ENCODE data around the gene CNTN1. TPM values are rescaled to one million over a fixed set of nuclear protein-coding genes. Genes with fewer than 3 reads are reported as not detected.

CNTN1 gene
- total and polyA plus RNA-seq, 2 experiments from 2014 or later, result 4.2 to 4.7 TPM

- Histone ChIP-seq H3K36me3 (no peaks in the 10 kb centered on the region), H3K27ac (no peak overlapping the region), H3K4me3 (no peak overlapping the region), H3K27me3 (no peaks in the 10 kb centered on the region), H3K4me1 (ENCODE audit: low read depth) (no peaks in the 10 kb centered on the region), H3K9me3 (ENCODE audit: low read depth) (no peaks in the 10 kb centered on the region)
- TF ChIP-seq CTCF (IDR thresholded peaks at IDR 0.05; ENCODE audit: low read depth, low read length), result no peak
- no peak for DNase-seq (ENCODE audit: low read depth in 1 of 2, low spot score in 1 of 2)
These were observed 141.6 kb downstream of the CNTN1 start for GRCh38 chr12:40833818-40834217.

GRCh38 chr12:40834321-40834720 is 142.1 kb downstream of the CNTN1 start:
- TF ChIP-seq CTCF (IDR thresholded peaks at IDR 0.05; ENCODE audit: low read depth, low read length), result no peak
- Histone ChIP-seq H3K27me3 (no peaks in the 10 kb centered on the region), H3K27ac (no peak overlapping the region), H3K4me3 (no peak overlapping the region), H3K9me3 (ENCODE audit: low read depth) (no peaks in the 10 kb centered on the region), H3K4me1 (ENCODE audit: low read depth) (no peaks in the 10 kb centered on the region), H3K36me3 (no peaks in the 10 kb centered on the region)
- no peak for DNase-seq (ENCODE audit: low read depth in 1 of 2, low spot score in 1 of 2)

GRCh38 chr12:40837891-40838429 is 145.7 kb downstream of the CNTN1 start:
- Histone ChIP-seq H3K27ac (no peak overlapping the region), H3K36me3 (no peaks in the 10 kb centered on the region), H3K9me3 (ENCODE audit: low read depth) (no peaks in the 10 kb centered on the region), H3K27me3 (no peaks in the 10 kb centered on the region), H3K4me3 (no peak overlapping the region), H3K4me1 (ENCODE audit: low read depth) (no peaks in the 10 kb centered on the region)
- no peak for TF ChIP-seq CTCF (IDR thresholded peaks at IDR 0.05; ENCODE audit: low read depth, low read length)
- DNase-seq (ENCODE audit: low read depth in 1 of 2, low spot score in 1 of 2), result no peak

- no peak for DNase-seq (ENCODE audit: low read depth in 1 of 2, low spot score in 1 of 2)
- H3K27me3 ChIP-seq, result no peaks in the 10 kb centered on the region
- TF ChIP-seq CTCF (IDR thresholded peaks at IDR 0.05; ENCODE audit: low read depth, low read length), result no peak
- no peaks in the 10 kb centered on the region for H3K9me3 ChIP-seq (ENCODE audit: low read depth)
- H3K36me3 ChIP-seq, result no peaks in the 10 kb centered on the region
- no peaks in the 10 kb centered on the region for H3K4me1 ChIP-seq (ENCODE audit: low read depth)
- H3K4me3 ChIP-seq, result no peak overlapping the region
- H3K27ac ChIP-seq, result no peak overlapping the region
These were observed 151.3 kb downstream of the CNTN1 start for GRCh38 chr12:40843495-40843894.

- H3K4me3 ChIP-seq, result no peak overlapping the region
- DNase-seq (ENCODE audit: low read depth in 1 of 2, low spot score in 1 of 2), result no peak
- TF ChIP-seq CTCF (IDR thresholded peaks at IDR 0.05; ENCODE audit: low read depth, low read length), result no peak
These were observed 161.0 kb downstream of the CNTN1 start for GRCh38 chr12:40853221-40853620.

GRCh38 chr12:40854604-40855003 is 162.4 kb downstream of the CNTN1 start:
- Histone ChIP-seq H3K36me3 (no peaks in the 10 kb centered on the region), H3K27me3 (no peaks in the 10 kb centered on the region), H3K27ac (no peak overlapping the region), H3K9me3 (ENCODE audit: low read depth) (no peaks in the 10 kb centered on the region), H3K4me3 (no peak overlapping the region), H3K4me1 (ENCODE audit: low read depth) (no peaks in the 10 kb centered on the region)
- DNase-seq (ENCODE audit: low read depth in 1 of 2, low spot score in 1 of 2), result no peak
- no peak for TF ChIP-seq CTCF (IDR thresholded peaks at IDR 0.05; ENCODE audit: low read depth, low read length)

More at GRCh38 chr12:40853221-40853620, 161.0 kb downstream of the CNTN1 start:
- Histone ChIP-seq H3K9me3 (ENCODE audit: low read depth) (no peaks in the 10 kb centered on the region), H3K27me3 (no peaks in the 10 kb centered on the region), H3K36me3 (no peaks in the 10 kb centered on the region), H3K4me1 (ENCODE audit: low read depth) (no peaks in the 10 kb centered on the region), H3K27ac (no peak overlapping the region)

Data from cardiac muscle cell (in vitro differentiated cells and primary cell).